ENCODE data around the gene COMMD2. TPM values are rescaled to one million over a fixed set of nuclear protein-coding genes. Genes with fewer than 3 reads are reported as not detected.

Gene COMMD2
- total RNA-seq, 2 experiments from 2014 or later, result 27.2 to 48.9 TPM

DNA sequence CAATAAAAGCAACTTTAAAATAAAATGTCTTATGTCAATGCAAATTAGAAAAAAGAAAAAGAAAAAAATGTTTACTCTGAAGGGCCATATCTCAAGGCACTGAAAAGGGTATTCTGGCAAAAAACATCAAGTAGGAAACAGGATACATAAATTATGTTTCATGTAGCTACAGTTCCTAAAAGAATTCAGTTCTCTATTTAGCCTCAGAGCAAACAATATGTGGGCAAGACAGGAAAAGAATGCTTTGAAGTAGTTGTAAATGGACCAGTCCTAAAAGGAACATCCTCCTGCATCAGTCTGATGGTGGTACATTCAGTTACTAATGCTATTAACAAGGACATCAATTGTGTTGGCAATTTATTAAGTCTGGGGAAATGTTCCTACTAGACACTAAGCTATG, 8.1 kb downstream of the COMMD2 start:
- no peak overlapping the region for H3K4me2 ChIP-seq (ENCODE audit: low read length)
- no peaks in the 10 kb centered on the region for H4K20me1 ChIP-seq (ENCODE audit: insufficient read depth, low read length)
- H3K27ac ChIP-seq (ENCODE audit: low read depth, low read length, poor library complexity, severe bottlenecking), result no peak overlapping the region
- no peak overlapping the region for H2AFZ ChIP-seq (ENCODE audit: low read length)
- H3K9me3 ChIP-seq (ENCODE audit: low read length), result no peaks in the 10 kb centered on the region
- ChIA-PET POLR2A (no interaction called here), CTCF (ENCODE audit: unreplicated experiment) (no interaction called here)
- no TSS peak for BruUV-seq (replicated peaks)
- no peak overlapping the region for H3K4me3 ChIP-seq (ENCODE audit: low read depth, low read length, poor library complexity, severe bottlenecking)
- H3K36me3 ChIP-seq (ENCODE audit: insufficient read depth, low read length), result peaks cover 90% of the 10 kb centered on the region
- no peaks in the 10 kb centered on the region for H3K4me1 ChIP-seq (ENCODE audit: insufficient read depth, low read length, poor library complexity, severe bottlenecking)
- H3K9me2 ChIP-seq (ENCODE audit: insufficient read depth, low read length), result no peaks in the 10 kb centered on the region
- no peak for DNase-seq (ENCODE audit: low spot score)
- no peaks in the 10 kb centered on the region for H3K79me2 ChIP-seq (ENCODE audit: insufficient read depth, low read depth, low read length)
- intact Hi-C loops (cut with micrococcal nuclease; ENCODE audit: unreplicated experiment), result no loop called here
- no peak for TF ChIP-seq EZH2phosphoT487 (IDR thresholded peaks at IDR 0.05; ENCODE audit: borderline replicate concordance, low read depth, low read length)
- TF ChIP-seq, protein P1, sequence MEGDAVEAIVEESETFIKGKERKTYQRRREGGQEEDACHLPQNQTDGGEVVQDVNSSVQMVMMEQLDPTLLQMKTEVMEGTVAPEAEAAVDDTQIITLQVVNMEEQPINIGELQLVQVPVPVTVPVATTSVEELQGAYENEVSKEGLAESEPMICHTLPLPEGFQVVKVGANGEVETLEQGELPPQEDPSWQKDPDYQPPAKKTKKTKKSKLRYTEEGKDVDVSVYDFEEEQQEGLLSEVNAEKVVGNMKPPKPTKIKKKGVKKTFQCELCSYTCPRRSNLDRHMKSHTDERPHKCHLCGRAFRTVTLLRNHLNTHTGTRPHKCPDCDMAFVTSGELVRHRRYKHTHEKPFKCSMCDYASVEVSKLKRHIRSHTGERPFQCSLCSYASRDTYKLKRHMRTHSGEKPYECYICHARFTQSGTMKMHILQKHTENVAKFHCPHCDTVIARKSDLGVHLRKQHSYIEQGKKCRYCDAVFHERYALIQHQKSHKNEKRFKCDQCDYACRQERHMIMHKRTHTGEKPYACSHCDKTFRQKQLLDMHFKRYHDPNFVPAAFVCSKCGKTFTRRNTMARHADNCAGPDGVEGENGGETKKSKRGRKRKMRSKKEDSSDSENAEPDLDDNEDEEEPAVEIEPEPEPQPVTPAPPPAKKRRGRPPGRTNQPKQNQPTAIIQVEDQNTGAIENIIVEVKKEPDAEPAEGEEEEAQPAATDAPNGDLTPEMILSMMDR (conservative IDR thresholded peaks at IDR 0.05; ENCODE audit: low read length), result no peak

DNA sequence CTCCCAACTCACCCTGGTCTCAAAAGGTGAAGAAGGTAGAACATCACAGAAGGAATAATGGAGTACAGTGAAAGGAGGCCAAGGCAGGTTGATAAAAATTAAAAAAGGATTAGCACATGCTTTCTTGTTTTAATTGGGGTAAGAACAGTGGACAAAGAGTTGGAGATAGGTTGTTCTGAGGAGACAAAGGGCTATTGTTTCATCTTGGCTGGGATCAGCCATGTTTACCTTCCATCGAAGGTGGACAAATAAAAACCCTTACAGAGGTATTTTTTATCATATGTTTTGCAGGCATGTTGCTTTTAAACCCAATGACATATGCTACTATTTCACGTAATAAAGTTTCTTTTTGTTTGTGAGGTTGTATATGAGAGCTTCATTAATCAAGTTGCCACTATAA, 12.9 kb downstream of the COMMD2 start:
- H3K27ac ChIP-seq (ENCODE audit: low read depth, low read length, poor library complexity, severe bottlenecking), result no peak overlapping the region
- H2AFZ ChIP-seq (ENCODE audit: low read length), result no peak overlapping the region
- no peaks in the 10 kb centered on the region for H3K9me2 ChIP-seq (ENCODE audit: insufficient read depth, low read length)
- H3K79me2 ChIP-seq (ENCODE audit: insufficient read depth, low read depth, low read length), result no peaks in the 10 kb centered on the region
- peaks cover 61% of the 10 kb centered on the region for H3K36me3 ChIP-seq (ENCODE audit: insufficient read depth, low read length)
- CTCF ChIA-PET (ENCODE audit: unreplicated experiment), result no interaction called here
- no peak overlapping the region for H3K4me3 ChIP-seq (ENCODE audit: low read depth, low read length, poor library complexity, severe bottlenecking)
- H3K4me2 ChIP-seq (ENCODE audit: low read length), result no peak overlapping the region
- H3K4me1 ChIP-seq (ENCODE audit: insufficient read depth, low read length, poor library complexity, severe bottlenecking), result no peaks in the 10 kb centered on the region
- no TSS peak for BruUV-seq (replicated peaks)
- no peaks in the 10 kb centered on the region for H4K20me1 ChIP-seq (ENCODE audit: insufficient read depth, low read length)
- POLR2A ChIA-PET, result no interaction called here
- TF ChIP-seq EZH2phosphoT487 (IDR thresholded peaks at IDR 0.05; ENCODE audit: borderline replicate concordance, low read depth, low read length), result no peak
- TF ChIP-seq, protein P1 (conservative IDR thresholded peaks at IDR 0.05; ENCODE audit: low read length), result no peak
- DNase-seq (ENCODE audit: low spot score), result no peak
- no peaks in the 10 kb centered on the region for H3K9me3 ChIP-seq (ENCODE audit: low read length)
- intact Hi-C loops (cut with micrococcal nuclease; ENCODE audit: unreplicated experiment), result no loop called here

DNA sequence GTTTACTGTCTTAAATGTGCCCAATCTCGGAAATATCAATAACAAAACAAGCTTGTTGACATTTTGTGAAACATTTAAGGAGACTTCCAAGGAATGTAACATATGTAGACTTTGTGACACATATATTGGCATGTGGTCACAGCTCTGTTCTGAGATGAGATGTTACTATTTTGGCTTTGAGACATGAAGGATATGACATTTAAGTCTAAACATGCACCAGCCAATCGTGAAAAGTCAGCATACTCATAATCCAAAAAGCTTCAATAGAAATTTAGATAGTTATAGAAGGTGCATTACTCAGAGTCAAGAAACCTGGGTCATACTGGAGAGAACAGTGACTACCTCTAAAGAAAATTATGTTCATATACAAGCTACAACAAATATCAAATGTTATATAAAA, 13.4 kb downstream of the COMMD2 start:
- Histone ChIP-seq H3K9me3 (ENCODE audit: low read length) (no peaks in the 10 kb centered on the region), H4K20me1 (ENCODE audit: insufficient read depth, low read length) (no peaks in the 10 kb centered on the region), H2AFZ (ENCODE audit: low read length) (no peak overlapping the region), H3K27ac (ENCODE audit: low read depth, low read length, poor library complexity, severe bottlenecking) (no peak overlapping the region), H3K9me2 (ENCODE audit: insufficient read depth, low read length) (no peaks in the 10 kb centered on the region), H3K79me2 (ENCODE audit: insufficient read depth, low read depth, low read length) (no peaks in the 10 kb centered on the region), H3K4me2 (ENCODE audit: low read length) (no peak overlapping the region), H3K4me3 (ENCODE audit: low read depth, low read length, poor library complexity, severe bottlenecking) (no peak overlapping the region), H3K4me1 (ENCODE audit: insufficient read depth, low read length, poor library complexity, severe bottlenecking) (no peaks in the 10 kb centered on the region), H3K36me3 (ENCODE audit: insufficient read depth, low read length) (peaks cover 56% of the 10 kb centered on the region)
- intact Hi-C loops (cut with micrococcal nuclease; ENCODE audit: unreplicated experiment), result no loop called here
- POLR2A ChIA-PET, result no interaction called here
- CTCF ChIA-PET (ENCODE audit: unreplicated experiment), result no interaction called here
- no peak for TF ChIP-seq EZH2phosphoT487 (IDR thresholded peaks at IDR 0.05; ENCODE audit: borderline replicate concordance, low read depth, low read length)
- TF ChIP-seq, protein P1 (conservative IDR thresholded peaks at IDR 0.05; ENCODE audit: low read length), result no peak
- DNase-seq (ENCODE audit: low spot score), result no peak
- no TSS peak for BruUV-seq (replicated peaks)

All from OCI-LY7 (cell line).